GM21528 (cell line): ENCODE data around the gene RTL10.
"Not testable (repeated sequence)": the region's sequence is repeated elsewhere in the genome, so short reads cannot be mapped to it uniquely, and the experiment has no call there.

Source experiments
- ATAC-seq: cut with Tn5 transposase; IDR thresholded peaks from one replicate; pipeline ENCODE4 v1.9.1; 2021; ENCODE audit warnings: mild to moderate bottlenecking, moderate library complexity; ENCODE audit not compliant: unreplicated experiment, low FRiP score

RTL10 gene

DNA sequence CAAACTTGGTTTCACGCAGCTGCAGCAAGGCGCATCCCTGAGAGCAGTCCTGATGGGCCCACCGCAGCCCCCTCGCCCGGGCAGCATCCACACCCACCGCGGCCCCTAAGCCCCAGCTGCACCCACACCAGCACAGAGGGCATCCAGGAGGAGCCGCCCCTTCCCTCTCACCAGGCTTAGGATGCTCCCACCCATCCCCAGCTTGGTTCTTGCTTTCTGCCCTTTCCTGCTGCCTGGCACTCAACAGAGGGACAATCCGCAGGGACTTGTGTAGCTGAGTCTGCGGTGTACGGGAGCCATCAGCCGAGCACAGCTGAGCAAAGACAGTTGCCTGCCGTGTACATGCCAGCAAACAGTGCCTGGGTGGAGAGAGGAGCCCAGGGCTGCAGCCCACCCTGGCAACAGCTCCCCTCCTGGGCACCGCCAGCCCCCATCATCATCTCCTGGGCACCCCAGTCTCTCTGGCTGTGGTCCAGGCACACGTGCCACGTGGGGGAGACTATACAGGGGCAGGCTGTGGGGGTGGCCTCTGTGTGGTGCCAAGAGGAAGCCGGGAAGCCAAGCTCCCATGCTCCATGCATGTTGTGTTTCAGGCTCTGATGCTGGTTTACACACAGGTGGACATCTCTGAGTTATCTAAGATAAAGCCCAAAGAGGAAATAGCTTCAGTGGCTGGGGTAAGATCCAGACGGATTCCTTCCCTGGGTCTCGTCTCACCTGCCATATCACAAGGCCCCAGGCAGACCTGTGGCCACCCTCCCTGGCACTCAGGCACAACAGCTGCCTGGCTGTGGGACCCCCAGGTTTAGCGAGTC is 36.0 kb upstream of the RTL10 start:
- no peak for ATAC-seq

DNA sequence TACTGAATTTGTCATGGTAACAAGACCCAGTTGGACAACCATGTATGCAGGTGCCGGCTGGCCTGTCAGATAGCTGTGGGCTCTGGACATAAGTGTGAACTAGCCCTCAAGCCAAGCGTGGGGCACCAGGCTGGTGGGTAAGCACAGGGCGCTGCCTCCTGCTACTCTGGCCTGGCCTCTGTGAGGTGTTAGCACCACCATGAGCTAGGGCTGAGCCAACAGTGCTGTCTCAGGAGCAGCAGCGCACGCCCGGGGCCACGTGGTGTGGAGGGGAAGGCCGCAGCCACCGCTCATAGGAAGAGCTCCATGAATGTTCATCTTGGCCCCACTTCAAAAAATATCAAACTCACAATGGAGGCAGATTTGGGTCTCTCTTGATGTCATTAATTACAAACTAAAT is 35.3 kb upstream of the RTL10 start:
- no peak for ATAC-seq

DNA sequence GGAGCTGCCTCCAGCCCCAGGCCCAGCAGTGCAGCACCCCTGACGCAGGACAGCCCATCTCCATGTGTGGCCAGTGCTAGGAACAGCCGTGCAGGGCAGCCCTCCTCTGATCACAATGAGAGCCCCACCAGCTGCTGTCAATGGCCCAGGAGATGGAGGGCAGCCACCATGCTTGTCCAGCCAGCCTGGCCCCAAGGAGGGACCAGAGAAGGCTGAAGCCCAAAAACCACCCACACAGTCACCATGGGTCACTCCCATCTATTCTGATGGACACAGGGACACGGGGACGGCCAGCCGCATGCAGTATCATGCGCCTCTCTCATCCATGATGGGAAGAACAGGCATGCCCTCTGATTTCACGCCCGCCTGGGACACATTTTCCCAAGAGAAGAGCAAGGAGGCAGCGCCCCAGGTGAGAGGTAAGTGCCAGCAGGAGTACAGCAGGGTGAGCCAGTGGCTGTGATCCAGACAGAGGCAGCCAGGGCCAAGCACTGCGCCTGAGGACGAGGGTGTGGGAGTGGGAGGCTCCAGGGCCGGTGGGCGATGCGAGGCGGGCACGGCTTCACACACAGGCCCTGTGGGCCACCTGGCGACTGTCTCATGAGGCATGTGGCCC is 33.6 kb upstream of the RTL10 start:
- ATAC-seq = no peak

- ATAC-seq = no peak
Observed at GRCh38 chr22:19887256-19887985, 32.7 kb upstream of the RTL10 start.

DNA sequence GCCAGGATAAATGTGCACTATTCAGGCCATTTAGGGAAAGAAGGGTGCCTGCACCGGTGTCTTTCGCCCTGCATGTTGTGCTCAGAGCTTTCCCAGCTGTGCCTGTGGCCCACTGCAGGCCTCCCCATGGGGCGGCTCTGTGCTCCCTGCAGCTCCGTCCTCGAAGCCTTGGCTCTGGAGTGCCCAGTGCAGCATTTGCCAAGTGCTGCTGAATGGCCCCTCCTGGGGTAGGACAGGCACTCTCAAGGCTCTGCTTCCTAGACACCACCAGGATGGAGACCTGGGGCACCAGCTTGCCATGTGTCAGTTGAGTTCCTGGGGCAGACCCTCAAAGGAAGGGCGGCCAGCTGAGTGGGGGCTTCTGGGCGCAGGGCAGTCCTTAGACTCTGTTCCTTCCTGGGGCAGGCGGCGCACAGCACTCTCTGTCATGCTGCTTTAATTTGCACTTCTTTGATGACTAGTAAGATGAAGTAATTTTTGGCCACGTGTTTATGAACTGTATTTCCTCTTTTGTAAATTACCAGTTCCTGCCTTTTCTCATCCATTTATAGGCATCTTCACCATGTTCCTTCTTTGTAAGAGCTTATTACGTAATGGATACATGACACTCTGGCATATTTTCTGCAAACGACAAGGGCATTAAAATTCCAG is 32.1 kb upstream of the RTL10 start:
- ATAC-seq = no peak

GRCh38 chr22:19885841-19886592 is 31.3 kb upstream of the RTL10 start:
- no peak for ATAC-seq

DNA sequence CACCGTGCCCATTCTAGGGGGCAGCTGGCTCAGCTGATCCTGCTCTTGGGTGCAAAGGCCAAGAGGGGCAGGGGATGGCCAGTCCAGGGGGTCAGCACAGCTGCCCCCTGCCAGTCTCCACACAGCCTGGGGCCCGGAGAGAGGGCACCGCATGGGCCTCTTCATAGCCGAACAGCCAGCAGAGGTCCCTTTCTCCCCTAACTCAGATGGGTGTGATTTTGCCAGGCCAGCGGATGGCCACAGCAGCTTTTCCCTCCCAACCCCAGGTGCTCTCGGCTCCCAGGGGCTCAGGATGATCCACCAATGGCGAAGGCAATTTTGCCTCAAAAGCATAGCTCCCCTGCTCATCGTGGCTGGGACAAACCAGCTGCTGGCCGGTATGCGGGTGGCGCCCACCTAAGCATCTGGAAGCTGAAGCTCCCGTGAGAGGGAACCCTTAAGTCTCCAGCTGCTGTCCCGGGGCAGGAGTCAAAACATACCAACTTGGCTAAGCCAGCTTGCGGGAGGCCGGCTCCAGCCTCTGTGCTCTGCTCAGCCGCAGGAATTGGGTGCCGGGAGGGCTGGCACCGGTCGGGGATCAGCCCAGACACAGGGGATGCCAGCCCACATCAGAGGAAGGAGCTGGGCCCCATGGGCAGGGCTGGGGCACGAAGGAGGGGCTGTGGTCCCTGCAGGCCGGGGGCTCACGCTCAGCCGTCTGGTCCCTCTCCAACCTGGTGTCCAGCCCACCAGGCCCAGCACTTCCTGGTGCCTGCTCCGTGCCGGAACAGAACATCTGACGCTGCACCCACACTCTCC is 30.5 kb upstream of the RTL10 start:
- no peak for ATAC-seq

DNA sequence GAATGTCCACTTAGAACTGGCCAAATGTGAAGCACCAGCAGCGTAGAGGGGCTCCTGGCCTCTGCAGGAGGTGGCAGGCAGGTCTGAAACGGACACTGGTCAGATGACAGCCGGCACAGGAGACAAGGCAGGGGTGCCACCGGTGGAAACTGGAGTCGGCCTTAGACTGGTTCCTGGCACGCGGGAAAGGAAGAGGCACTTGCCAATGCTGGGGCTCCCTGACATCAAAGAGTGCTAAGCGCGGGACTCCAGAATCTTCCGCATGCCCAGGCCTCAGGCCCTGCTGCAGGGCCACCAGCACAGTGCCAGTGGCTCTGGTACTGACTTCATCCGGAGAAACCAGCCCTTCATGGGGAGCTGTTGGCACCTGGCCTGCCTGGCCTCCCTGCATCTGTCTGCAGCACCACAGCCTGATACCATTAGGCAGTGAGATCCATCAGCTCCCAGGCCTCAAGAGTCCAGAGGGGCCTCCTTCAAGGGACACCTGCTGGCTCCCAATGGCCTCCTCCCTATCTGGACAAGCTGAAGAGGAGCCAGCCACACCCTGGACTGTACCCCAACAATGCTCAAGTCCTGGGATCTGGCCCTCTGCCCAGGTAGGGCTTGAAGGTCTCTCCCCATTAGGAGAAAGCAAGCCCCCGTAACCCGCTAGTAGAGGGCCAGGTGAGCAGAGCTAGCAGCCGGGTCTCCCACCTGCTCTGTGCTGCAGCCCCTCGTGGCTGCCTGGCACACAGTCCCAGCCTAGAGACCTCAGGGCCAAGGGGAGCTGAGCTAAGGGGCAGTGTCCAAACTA is 29.7 kb upstream of the RTL10 start:
- no peak for ATAC-seq

DNA sequence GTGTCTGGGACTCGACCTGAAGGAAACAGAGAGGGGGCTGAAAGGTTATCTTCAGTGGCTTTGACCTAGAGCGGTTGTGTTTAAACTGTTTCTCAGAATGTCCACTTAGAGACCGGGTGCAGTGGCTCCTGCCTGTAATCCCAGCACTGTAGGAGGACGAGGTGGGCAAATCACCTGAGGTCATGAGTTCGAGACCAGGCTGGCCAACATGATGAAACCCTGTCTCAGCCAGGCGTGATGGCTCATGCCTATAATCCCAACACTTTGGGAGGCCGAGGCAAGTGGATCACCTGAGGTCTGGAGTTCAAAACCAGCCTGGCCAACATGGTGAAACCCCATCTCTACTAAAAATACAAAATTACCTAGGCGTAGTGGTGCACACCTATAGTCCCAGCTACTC is 28.8 kb upstream of the RTL10 start:
- not testable (repeated sequence) for ATAC-seq

GRCh38 chr22:19882446-19883381 is 28.0 kb upstream of the RTL10 start:
- no peak for ATAC-seq

DNA sequence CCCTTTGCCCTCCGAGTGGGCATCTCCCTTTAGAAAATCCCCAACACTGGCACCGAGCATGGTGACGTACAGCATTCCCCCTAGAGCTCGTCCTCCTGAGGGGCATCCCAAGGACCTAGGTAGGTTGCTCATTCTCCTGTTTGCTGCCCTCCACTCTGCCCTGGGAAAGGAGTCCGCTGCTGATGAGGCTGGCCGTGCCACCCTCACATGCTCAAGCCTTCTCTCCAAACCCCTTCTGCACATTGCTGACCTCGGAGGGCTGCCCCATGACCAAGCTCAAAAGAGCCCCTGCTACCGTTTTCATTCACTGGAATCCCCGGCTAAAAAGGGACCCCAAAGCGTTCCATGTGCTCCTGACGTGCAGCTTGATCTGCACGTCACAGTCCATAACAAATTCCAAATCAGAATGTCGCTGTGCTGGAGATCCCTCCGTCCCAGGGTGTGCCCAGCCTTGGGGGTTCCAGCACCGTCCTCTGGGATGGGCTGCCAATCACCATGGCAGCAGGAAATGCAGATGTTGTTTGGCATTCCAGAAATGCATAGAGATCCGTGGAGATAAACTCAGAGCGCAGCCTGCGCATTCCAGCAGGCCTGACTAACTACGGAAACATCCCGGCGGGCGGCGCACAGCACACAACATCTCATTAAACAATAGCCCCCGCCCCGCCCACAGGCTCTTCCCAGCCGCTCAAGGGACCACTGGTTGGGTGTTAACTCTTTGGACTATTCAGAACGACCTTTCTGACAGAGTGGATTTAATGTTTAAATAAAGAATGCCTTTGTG is 26.3 kb upstream of the RTL10 start:
- no peak for ATAC-seq

- ATAC-seq = no peak
Observed at GRCh38 chr22:19879992-19880785, 25.5 kb upstream of the RTL10 start.

DNA sequence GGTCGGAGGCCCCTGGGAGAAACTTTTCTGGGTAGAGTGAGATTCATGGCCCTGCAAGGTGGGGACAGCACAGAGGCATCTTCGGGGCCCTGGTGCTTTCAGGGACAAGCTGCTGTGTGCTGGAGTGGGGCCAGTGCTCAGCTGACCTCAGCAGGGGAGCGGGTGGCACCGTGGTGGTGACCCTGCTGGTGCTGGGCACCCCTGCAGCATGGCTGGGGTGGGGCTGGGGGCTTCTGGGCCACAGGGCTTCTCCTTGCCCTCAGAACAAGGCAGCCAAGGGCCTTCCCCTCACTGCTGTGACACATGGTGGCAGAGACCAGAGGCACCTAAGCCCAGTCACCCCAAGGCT is 24.9 kb upstream of the RTL10 start:
- ATAC-seq = no peak

GRCh38 chr22:19879246-19879570 is 24.5 kb upstream of the RTL10 start:
- ATAC-seq = no peak

- ATAC-seq = no peak
Observed at GRCh38 chr22:19878461-19879245, 24.0 kb upstream of the RTL10 start.
